ENCODE measurements around the gene KSR2. TPM values are rescaled to one million over a fixed set of nuclear protein-coding genes. Genes with fewer than 3 reads are reported as not detected.
A peak's percentile ranks its signal among the peaks of the same experiment; 100 is the strongest.

The KSR2 gene
- total RNA-seq, 1 donor from 2014 or later, result not detected

DNA sequence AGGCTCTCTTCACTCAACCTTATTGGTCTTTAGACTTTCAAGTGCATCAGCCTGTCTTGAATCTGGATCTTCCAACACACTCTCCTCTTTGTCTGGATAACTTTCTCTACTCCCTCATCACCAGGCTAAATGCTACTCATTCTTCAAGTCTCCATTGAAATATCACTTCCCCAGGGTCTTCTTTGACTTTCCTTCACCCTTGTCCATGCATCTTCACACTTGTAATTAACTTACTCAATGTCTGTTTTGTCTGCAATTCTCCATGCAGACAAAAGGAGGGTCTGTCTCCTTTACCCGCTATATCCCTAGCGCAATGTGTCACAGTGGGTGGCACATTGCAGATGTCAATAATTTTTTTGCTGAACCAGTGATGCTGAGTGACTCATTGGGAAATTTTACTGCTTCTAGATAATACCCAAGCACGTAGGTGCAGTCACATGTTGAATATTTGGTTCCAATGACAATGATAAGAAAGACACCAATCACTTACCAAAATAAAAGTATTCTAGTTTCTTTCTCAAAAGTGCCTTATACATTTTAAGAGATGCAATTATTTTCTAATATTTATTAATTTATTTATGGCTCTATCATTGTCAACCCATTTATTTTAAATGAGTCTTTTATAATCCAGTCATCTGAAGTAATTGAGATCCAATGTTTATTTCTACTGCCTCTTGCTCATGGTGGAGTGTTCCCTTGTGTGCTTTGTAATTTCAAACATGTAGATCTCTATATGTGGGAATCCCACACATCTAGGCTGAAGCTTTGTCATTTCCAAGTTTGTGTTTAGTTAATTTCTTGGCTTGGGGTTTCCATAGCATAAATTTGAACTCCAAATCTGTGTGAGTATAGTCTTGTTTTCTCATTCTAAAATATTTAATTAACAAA lies 26.0 kb upstream of the KSR2 start:
- Histone ChIP-seq H3K27me3 (ENCODE audit: control insufficient read depth, insufficient read depth, low read length) (no peaks in the 10 kb centered on the region), H3K36me3 (ENCODE audit: control insufficient read depth, insufficient read depth, low read length) (no peaks in the 10 kb centered on the region), H3K4me3 (ENCODE audit: low read depth, low read length) (no peak overlapping the region)
- FAIRE-seq (no peak), DNase-seq (ENCODE audit: low read depth) (no peak)
- TF ChIP-seq, protein P1, sequence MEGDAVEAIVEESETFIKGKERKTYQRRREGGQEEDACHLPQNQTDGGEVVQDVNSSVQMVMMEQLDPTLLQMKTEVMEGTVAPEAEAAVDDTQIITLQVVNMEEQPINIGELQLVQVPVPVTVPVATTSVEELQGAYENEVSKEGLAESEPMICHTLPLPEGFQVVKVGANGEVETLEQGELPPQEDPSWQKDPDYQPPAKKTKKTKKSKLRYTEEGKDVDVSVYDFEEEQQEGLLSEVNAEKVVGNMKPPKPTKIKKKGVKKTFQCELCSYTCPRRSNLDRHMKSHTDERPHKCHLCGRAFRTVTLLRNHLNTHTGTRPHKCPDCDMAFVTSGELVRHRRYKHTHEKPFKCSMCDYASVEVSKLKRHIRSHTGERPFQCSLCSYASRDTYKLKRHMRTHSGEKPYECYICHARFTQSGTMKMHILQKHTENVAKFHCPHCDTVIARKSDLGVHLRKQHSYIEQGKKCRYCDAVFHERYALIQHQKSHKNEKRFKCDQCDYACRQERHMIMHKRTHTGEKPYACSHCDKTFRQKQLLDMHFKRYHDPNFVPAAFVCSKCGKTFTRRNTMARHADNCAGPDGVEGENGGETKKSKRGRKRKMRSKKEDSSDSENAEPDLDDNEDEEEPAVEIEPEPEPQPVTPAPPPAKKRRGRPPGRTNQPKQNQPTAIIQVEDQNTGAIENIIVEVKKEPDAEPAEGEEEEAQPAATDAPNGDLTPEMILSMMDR (IDR thresholded peaks at IDR 0.05; ENCODE audit: insufficient read depth, low read length, severe bottlenecking), result no peak

DNA sequence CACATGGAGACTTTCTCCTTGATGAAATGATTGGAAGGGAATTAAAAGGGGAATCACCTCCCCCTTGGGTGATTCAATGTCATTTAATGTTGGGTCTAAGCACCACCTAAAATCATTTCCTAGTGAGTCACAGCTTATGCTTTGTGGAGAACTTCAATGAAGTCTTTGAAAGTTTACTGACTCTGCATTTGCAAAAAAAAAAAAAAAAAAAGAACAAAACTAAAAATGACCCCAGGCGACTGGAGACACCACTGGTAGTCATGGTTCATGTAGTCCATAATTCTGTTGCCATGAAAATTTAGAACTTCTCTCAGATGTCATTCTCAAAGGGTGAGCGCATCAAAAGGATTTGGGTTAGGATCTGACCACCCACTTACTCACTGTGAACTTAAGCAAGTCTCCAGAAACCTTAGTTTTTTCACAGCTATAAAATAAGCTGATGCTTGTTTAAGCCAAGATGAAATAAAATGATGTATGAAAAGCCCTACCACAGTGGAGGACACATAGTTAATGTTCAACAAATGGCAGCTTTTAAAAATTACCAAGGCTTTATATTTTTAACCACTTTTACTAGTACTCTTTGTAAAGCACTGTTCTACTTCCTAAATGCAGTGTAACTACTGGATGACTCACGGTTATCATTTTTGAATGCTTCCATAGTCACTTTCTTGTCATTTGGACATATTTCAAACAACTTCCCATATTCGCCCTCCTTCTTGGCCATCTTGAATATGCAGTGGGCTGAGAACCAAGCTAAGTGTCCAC lies 18.1 kb upstream of the KSR2 start:
- peak; percentile 88 for DNase-seq (ENCODE audit: low read depth)
- FAIRE-seq, result no peak

DNA sequence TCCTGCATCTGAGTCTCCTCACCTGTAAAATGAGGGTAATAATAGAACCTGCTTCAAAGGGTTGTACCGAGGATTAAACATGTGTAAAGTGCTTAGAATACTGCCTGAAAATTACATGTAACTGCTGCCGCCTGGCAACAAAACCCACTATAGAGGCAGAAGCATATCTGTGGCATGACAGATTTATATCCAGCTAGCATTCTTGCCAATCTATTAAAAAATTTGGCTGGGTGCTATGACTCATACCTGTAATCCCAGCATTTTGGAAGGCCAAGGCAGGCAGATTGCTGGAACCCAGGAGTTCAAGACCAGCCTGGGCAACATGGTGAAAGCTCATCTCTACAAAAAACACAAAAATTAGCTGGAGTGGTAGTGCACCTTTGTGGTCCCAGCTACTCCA lies 16.4 kb upstream of the KSR2 start:
- FAIRE-seq (no peak), DNase-seq (ENCODE audit: low read depth) (no peak)
- TF ChIP-seq, protein P1 (IDR thresholded peaks at IDR 0.05; ENCODE audit: insufficient read depth, low read length, severe bottlenecking), result no peak
- no peaks in the 10 kb centered on the region for H3K36me3 ChIP-seq (ENCODE audit: control insufficient read depth, insufficient read depth, low read length)
- no peaks in the 10 kb centered on the region for H3K27me3 ChIP-seq (ENCODE audit: control insufficient read depth, insufficient read depth, low read length)
- no peak overlapping the region for H3K4me3 ChIP-seq (ENCODE audit: low read depth, low read length)

More for the DNA sequence above, 18.1 kb upstream of the KSR2 start:
- TF ChIP-seq, protein P1 (IDR thresholded peaks at IDR 0.05; ENCODE audit: insufficient read depth, low read length, severe bottlenecking), result no peak
- H3K36me3 ChIP-seq (ENCODE audit: control insufficient read depth, insufficient read depth, low read length), result no peaks in the 10 kb centered on the region
- no peak overlapping the region for H3K4me3 ChIP-seq (ENCODE audit: low read depth, low read length)
- no peaks in the 10 kb centered on the region for H3K27me3 ChIP-seq (ENCODE audit: control insufficient read depth, insufficient read depth, low read length)

DNA sequence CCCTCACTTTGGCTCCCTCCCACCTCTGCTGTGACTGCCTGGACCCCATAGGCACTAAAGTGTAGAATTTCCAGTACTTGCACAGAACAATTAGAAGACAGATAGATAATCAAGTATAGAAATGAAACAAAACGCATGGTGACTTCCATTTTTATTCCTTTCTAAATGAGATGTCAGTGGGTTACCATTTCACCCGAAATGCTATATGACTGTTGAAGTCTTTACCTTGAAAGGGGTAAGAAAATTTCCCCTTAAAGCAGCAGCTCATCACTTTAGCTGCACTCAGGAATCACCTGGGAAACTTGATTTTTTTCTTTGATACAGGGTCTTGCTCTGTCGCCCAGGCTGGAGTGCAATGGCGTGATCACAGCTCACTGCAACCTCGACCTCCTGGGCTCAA lies 12.5 kb upstream of the KSR2 start:
- DNase-seq (ENCODE audit: low read depth) (no peak), FAIRE-seq (no peak)
- TF ChIP-seq, protein P1 (IDR thresholded peaks at IDR 0.05; ENCODE audit: insufficient read depth, low read length, severe bottlenecking), result no peak

DNA sequence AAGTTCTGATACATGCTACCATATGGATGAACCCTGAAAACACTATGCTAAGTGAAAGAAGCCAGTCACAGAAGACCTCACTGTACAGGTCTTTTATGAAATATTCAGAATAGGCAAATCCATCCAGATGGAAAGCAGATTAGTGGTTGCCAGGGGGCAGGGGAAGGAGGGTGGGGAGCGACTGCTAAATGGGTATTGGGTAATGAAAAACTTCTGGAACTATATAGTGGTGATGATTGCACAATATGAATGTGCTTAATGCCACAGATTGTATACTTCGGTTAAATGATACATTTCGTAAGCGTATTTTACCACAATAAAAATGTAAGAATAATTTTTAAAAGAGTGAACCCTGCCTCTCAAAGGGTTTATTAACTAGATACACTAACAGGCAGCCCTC lies 11.8 kb upstream of the KSR2 start:
- TF ChIP-seq, protein P1 (IDR thresholded peaks at IDR 0.05; ENCODE audit: insufficient read depth, low read length, severe bottlenecking), result no peak
- H3K36me3 ChIP-seq (ENCODE audit: control insufficient read depth, insufficient read depth, low read length), result no peaks in the 10 kb centered on the region
- FAIRE-seq, result no peak
- H3K4me3 ChIP-seq (ENCODE audit: low read depth, low read length), result no peak overlapping the region
- H3K27me3 ChIP-seq (ENCODE audit: control insufficient read depth, insufficient read depth, low read length), result no peaks in the 10 kb centered on the region
- no peak for DNase-seq (ENCODE audit: low read depth)

More for the DNA sequence above, 12.5 kb upstream of the KSR2 start:
- H3K27me3 ChIP-seq (ENCODE audit: control insufficient read depth, insufficient read depth, low read length), result no peaks in the 10 kb centered on the region
- no peaks in the 10 kb centered on the region for H3K36me3 ChIP-seq (ENCODE audit: control insufficient read depth, insufficient read depth, low read length)
- H3K4me3 ChIP-seq (ENCODE audit: low read depth, low read length), result no peak overlapping the region
